Mucosa of descending colon (tissue), 3 donors: ENCODE measurements around the gene NRG4. TPM values are rescaled to one million over a fixed set of nuclear protein-coding genes. Genes with fewer than 3 reads are reported as not detected.

Experiments
- ATAC-seq: fragments of 200-7000 bp; cut with Tn5 transposase; one replicate; pipeline ENCODE4 v1.9.1; 2020; ENCODE audit warnings: mild to moderate bottlenecking, moderate library complexity
- DNase-seq, 3 donors: peaks; one replicate each; pipeline ENCODE4 v3.0.0-alpha.2; 2020
- H3K36me3 ChIP-seq: fragments of 200-600 bp; one replicate; pipeline ENCODE4 v1.8.0; 2021; ENCODE audit warnings: low read depth, mild to moderate bottlenecking
- H3K4me1 ChIP-seq: fragments of 200-600 bp; one replicate; pipeline ENCODE4 v1.8.0; 2021; ENCODE audit warnings: low read depth, mild to moderate bottlenecking
- H3K4me3 ChIP-seq: fragments of 200-600 bp; one replicate; pipeline ENCODE4 v1.8.0; 2021; ENCODE audit warnings: mild to moderate bottlenecking
- H3K9me3 ChIP-seq: fragments of 200-600 bp; one replicate; pipeline ENCODE4 v1.8.0; 2021; ENCODE audit warnings: mild to moderate bottlenecking
- intact Hi-C, 2 donors: fragments of 100-400 bp; cut with DNase I in 1 of 2; cut with micrococcal nuclease in 1 of 2; formaldehyde crosslinking; loops; one replicate each; pipeline versions ENCODE4 v1.11.0 to v1.11.1; 2022; cut with DNase I, micrococcal nuclease
- total RNA-seq, 3 donors: library from RNA; stranded (reverse); fragmentation: NEBNext Ultra II Directional in 2 of 3; extraction: Animal tissue kit (Norgen Biotek cat#: 25700) in 2 of 3; gene quantifications; one replicate each; pipeline versions ENCODE4 v1.2.1 to v1.2.4, GENCODE V29; 2021 to 2023
- TF ChIP-seq, protein P1 (sequence below): fragments of 200-600 bp; IDR thresholded peaks from one replicate; pipeline ENCODE4 v1.8.0; 2022; ENCODE audit warnings: antibody characterized with exemption, mild to moderate bottlenecking
- donor health status: DM: no; HTN: no; CAD: no; lungs with moderate emphysema.
- donor health status: DM: no; HTN: no; CAD: no.
- donor health status: DM: no; HTN: yes; CAD: no.

NRG4 gene
- total RNA-seq, 3 donors from 2014 or later: 0.95 to 3.3 (median 3.1) TPM

DNA sequence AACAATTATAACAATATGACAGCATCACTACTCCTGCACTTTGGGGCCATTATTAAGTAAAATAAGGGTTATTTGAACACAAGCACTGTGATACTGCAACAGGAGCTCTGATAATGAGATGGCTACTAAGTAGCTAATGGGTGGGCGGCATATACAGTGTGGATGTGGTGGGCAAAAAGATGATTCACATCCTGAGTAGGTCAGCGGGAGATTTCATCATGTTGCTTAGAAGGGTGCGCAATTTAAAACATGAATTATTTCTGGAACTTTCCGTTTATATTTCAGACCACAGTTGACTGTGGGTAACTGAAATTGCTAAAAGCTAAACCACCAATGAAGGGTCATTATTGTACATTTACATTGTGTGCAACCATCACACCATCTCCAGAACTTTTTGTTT lies 66.3 kb downstream of the NRG4 start:
- DNase-seq (no peak), ATAC-seq (no peak)
- no peaks in the 10 kb centered on the region for H3K9me3 ChIP-seq
- intact Hi-C loops: no loop called here
- TF ChIP-seq, protein P1, sequence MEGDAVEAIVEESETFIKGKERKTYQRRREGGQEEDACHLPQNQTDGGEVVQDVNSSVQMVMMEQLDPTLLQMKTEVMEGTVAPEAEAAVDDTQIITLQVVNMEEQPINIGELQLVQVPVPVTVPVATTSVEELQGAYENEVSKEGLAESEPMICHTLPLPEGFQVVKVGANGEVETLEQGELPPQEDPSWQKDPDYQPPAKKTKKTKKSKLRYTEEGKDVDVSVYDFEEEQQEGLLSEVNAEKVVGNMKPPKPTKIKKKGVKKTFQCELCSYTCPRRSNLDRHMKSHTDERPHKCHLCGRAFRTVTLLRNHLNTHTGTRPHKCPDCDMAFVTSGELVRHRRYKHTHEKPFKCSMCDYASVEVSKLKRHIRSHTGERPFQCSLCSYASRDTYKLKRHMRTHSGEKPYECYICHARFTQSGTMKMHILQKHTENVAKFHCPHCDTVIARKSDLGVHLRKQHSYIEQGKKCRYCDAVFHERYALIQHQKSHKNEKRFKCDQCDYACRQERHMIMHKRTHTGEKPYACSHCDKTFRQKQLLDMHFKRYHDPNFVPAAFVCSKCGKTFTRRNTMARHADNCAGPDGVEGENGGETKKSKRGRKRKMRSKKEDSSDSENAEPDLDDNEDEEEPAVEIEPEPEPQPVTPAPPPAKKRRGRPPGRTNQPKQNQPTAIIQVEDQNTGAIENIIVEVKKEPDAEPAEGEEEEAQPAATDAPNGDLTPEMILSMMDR: no peak
- H3K4me3 ChIP-seq: no peak overlapping the region
- H3K4me1 ChIP-seq: no peaks in the 10 kb centered on the region
- no peaks in the 10 kb centered on the region for H3K36me3 ChIP-seq

DNA sequence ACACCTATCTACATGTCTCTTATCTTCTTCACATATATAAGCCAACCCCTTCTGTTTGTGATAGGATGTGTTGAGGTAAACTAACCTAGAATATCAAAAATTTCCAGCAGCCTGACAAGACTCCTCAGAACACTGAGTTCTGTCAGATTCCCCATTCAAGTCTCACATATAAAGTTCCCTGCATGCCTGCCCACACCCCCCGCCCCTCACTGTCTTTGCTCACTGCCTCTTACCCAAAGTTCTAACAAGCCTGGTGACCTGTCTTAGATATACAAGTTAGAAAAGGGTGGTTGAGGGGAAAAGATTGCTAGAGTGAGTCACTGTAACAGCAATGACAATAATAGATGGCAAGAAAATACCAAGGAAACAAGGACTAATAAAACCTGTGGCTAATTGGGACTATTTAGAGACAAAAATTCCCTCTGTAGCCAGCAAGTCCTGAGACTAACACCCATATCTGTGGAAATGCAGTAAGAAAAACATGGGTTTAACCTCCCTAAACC lies 68.5 kb downstream of the NRG4 start:
- intact Hi-C loops: no loop called here
- DNase-seq: no peak
- Histone ChIP-seq H3K4me3 (no peak overlapping the region), H3K4me1 (no peaks in the 10 kb centered on the region), H3K9me3 (no peaks in the 10 kb centered on the region), H3K36me3 (no peaks in the 10 kb centered on the region)
- TF ChIP-seq, protein P1: no peak
- ATAC-seq: no peak

DNA sequence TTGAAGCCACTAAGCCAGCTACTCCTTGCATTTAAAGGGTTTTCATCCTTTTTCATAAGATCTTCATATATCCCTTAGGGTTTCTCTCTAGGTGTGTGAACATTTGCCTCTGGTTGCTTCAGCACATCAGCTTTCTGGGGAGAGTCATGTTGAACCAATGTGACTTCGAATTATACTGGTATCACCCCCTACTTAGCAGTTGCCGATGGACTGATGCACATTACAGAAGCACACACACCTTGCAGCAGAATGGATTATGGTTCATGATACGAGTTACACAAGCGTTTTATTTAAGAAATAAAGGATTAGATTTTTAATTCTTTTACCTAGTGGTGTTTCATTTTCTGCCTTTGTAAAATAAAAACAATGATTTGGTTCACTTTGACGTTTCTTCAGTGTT lies 69.0 kb downstream of the NRG4 start:
- no peaks in the 10 kb centered on the region for H3K36me3 ChIP-seq
- no peaks in the 10 kb centered on the region for H3K9me3 ChIP-seq
- TF ChIP-seq, protein P1: no peak
- ATAC-seq: no peak
- intact Hi-C loops: no loop called here
- no peak overlapping the region for H3K4me3 ChIP-seq
- no peak for DNase-seq
- H3K4me1 ChIP-seq: no peaks in the 10 kb centered on the region

DNA sequence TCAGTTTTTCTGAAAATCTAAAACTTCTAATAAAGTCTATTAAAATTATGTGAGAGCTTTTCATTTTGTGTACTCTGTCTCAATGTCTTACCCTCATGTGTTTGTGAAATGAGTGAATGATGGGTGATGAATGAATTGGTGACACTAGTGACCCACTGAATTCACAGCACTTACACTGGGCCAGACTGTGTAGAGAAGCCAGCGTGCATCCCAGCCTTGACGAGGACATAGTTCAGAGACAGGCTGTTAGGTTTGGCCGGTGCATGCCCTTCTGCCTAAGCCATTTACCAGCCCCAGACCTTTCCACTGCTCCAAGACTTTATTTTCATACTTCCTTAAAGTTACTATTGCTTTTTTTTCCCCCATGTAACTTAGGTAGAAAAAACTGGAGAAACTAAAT lies 69.8 kb downstream of the NRG4 start:
- no peaks in the 10 kb centered on the region for H3K36me3 ChIP-seq
- H3K4me3 ChIP-seq: no peak overlapping the region
- DNase-seq: no peak
- TF ChIP-seq, protein P1: no peak
- no peak for ATAC-seq
- intact Hi-C loops: no loop called here
- H3K4me1 ChIP-seq: no peaks in the 10 kb centered on the region
- H3K9me3 ChIP-seq: no peaks in the 10 kb centered on the region

DNA sequence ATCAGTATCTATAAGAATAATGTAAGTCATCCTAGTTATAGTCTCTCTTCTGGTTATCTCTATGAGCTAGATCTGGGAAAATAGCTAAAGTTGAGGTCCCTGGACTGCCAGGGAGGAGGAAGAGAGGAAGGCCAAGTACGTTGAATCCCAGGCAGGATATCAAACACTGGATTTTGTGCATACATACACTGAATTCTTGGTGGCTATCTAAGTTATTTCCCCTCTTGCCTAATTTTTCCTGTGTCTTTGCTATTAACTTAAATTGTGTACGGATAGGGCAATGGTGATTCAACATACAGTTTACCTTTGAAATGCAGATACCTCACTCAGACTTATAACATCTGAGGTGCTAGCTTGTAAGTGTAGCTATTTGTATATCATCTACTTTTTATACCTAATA lies 81.4 kb downstream of the NRG4 start:
- Histone ChIP-seq H3K4me3 (no peak overlapping the region), H3K36me3 (no peaks in the 10 kb centered on the region), H3K9me3 (no peaks in the 10 kb centered on the region), H3K4me1 (no peaks in the 10 kb centered on the region)
- TF ChIP-seq, protein P1: no peak
- ATAC-seq: no peak
- DNase-seq: no peak
- intact Hi-C loops: no loop called here
